Measurements from ENCODE around the gene ZNF726. TPM values are rescaled to one million over a fixed set of nuclear protein-coding genes. Genes with fewer than 3 reads are reported as not detected.

The ZNF726 gene
- total RNA-seq, 1 donor from 2014 or later, result 7.6 TPM

Other genes with a start within 250 kb of the ZNF726 start
- gene ZNF675, start 227.7 kb upstream of the ZNF726 start, total RNA-seq, result 51.4 TPM
- 14.3 TPM for gene ZNF681, start 156.0 kb upstream of the ZNF726 start, total RNA-seq
- gene ZNF254, start 172.3 kb downstream of the ZNF726 start, total RNA-seq, result 69.8 TPM